GDM1 (cell line): ENCODE measurements around the gene PARD6A.

Experiments
- DNase-seq: peaks from one replicate; lab custom pipeline; 2025; lab: John Stamatoyannopoulos, UW

PARD6A gene

GRCh38 chr16:67660564-67661028, at the start of gene PARD6A:
Gene PARD6A, plus strand, starts transcription at chr16:67660960. Its CDS starts 79 bp downstream, at chr16:67661039.
- peak; percentile 90 for DNase-seq

- DNase-seq: no peak
Observed at GRCh38 chr16:67613808-67614207, 47.0 kb upstream of the PARD6A start.

- DNase-seq: no peak
Observed at GRCh38 chr16:67628216-67628615, 32.5 kb upstream of the PARD6A start.

- DNase-seq: no peak
Observed at GRCh38 chr16:67632415-67633172, 28.2 kb upstream of the PARD6A start.

- no peak for DNase-seq
Observed at GRCh38 chr16:67636713-67637112, 24.0 kb upstream of the PARD6A start.

GRCh38 chr16:67637625-67638024, 23.1 kb upstream of the PARD6A start:
- DNase-seq: no peak

- no peak for DNase-seq
Observed at GRCh38 chr16:67641779-67642708, 18.7 kb upstream of the PARD6A start.

- DNase-seq: no peak
Observed at GRCh38 chr16:67644038-67644437, 16.7 kb upstream of the PARD6A start.

- DNase-seq: no peak
Observed at GRCh38 chr16:67645397-67646121, 15.2 kb upstream of the PARD6A start.

GRCh38 chr16:67647111-67647651, 13.6 kb upstream of the PARD6A start:
- no peak for DNase-seq

GRCh38 chr16:67647681-67648080, 13.1 kb upstream of the PARD6A start:
- DNase-seq: no peak

GRCh38 chr16:67648088-67648763, 12.5 kb upstream of the PARD6A start:
- no peak for DNase-seq

- DNase-seq: no peak
Observed at GRCh38 chr16:67648764-67649407, 11.9 kb upstream of the PARD6A start.

GRCh38 chr16:67649494-67649931, 11.2 kb upstream of the PARD6A start:
- DNase-seq: no peak

- no peak for DNase-seq
Observed at GRCh38 chr16:67650023-67650422, 10.7 kb upstream of the PARD6A start.

- no peak for DNase-seq
Observed at GRCh38 chr16:67651039-67651438, 9.7 kb upstream of the PARD6A start.

- no peak for DNase-seq
Observed at GRCh38 chr16:67651847-67652246, 8.9 kb upstream of the PARD6A start.

GRCh38 chr16:67652578-67653127, 8.1 kb upstream of the PARD6A start:
- no peak for DNase-seq

GRCh38 chr16:67653128-67653788, 7.5 kb upstream of the PARD6A start:
- DNase-seq: no peak
